H1 (cell line): Measurements from ENCODE around the gene BAHD1. TPM values are rescaled to one million over a fixed set of nuclear protein-coding genes. Genes with fewer than 3 reads are reported as not detected.

Source experiments
- BCL11A ChIP-seq, 2 experiments: IDR thresholded peaks; one replicate each; pipeline ENCODE4 v1.6.1; 2011; ENCODE audit warnings: low read depth in 2 of 2, low read length in 2 of 2, mild to moderate bottlenecking in 2 of 2
- CBX5 ChIP-seq: fragments of 300-800, 300-1000 bp; sonication (generic); IDR thresholded peaks from 2 replicates; pipeline ENCODE4 v1.7.1; 2016; ENCODE audit warnings: antibody characterized with exemption, low read length, low read depth
- CBX8 ChIP-seq: fragments of 300-800, 300-1000 bp; sonication (generic); IDR thresholded peaks from 2 replicates; pipeline ENCODE4 v1.7.1; 2016; ENCODE audit warnings: low read depth, low read length, borderline replicate concordance
- CTBP2 ChIP-seq: IDR thresholded peaks from 2 replicates; pipeline ENCODE4 v1.7.0; 2011; ENCODE audit warnings: borderline replicate concordance, mild to moderate bottlenecking, moderate library complexity, mixed read lengths, low read length; ENCODE audit not compliant: insufficient read depth, insufficient read length
- EGR1 ChIP-seq: IDR thresholded peaks from 2 replicates; pipeline ENCODE4 v1.6.1; 2011; ENCODE audit warnings: low read depth, low read length, borderline replicate concordance
- HDAC6 ChIP-seq: IDR thresholded peaks from one replicate; pipeline ENCODE4 v1.7.1; 2012; ENCODE audit warnings: low read depth, mild to moderate bottlenecking, inconsistent platforms, low read length, moderate library complexity
- JUND ChIP-seq: IDR thresholded peaks from 2 replicates; pipeline ENCODE4 v1.6.1; 2011; ENCODE audit warnings: mild to moderate bottlenecking, improper control_type of control experiment, low read length
- MAFK ChIP-seq: IDR thresholded peaks from 2 replicates; pipeline ENCODE4 v1.6.1; 2012; ENCODE audit warnings: low read depth, mild to moderate bottlenecking, improper control_type of control experiment, low read length
- NANOG ChIP-seq: IDR thresholded peaks from 2 replicates; pipeline ENCODE4 v1.6.1; 2011; ENCODE audit warnings: low read length, low read depth, mild to moderate bottlenecking, inconsistent platforms; ENCODE audit not compliant: insufficient read depth, poor library complexity, severe bottlenecking
- POLR2A ChIP-seq, 2 experiments: IDR thresholded peaks; 1 replicate in 1 of 2; 2 replicates in 1 of 2; pipeline ENCODE4 v1.6.1; 2011; ENCODE audit warnings: low read depth in 2 of 2, low read length in 2 of 2, mild to moderate bottlenecking in 2 of 2; ENCODE audit errors: control extremely low read depth in 1 of 2
- POU5F1 ChIP-seq: IDR thresholded peaks from 2 replicates; pipeline ENCODE4 v1.6.1; 2011; ENCODE audit warnings: low read depth, mild to moderate bottlenecking, low read length, moderate library complexity
- RFX5 ChIP-seq: IDR thresholded peaks from 2 replicates; pipeline ENCODE4 v1.6.1; 2011; ENCODE audit warnings: low read depth, low read length, improper control_type of control experiment, borderline replicate concordance
- SIN3A ChIP-seq, 2 experiments: IDR thresholded peaks in 1 of 2; conservative IDR thresholded peaks in 1 of 2; 2 replicates each; pipeline ENCODE4 v1.6.1; 2011 to 2012; ENCODE audit warnings: low read length in 2 of 2, improper control_type of control experiment in 1 of 2, low read depth in 1 of 2, mild to moderate bottlenecking in 1 of 2
- SP1 ChIP-seq: IDR thresholded peaks from 2 replicates; pipeline ENCODE4 v1.6.1; 2011; ENCODE audit warnings: low read depth, low read length
- SP2 ChIP-seq: IDR thresholded peaks from 2 replicates; pipeline ENCODE4 v1.6.1; 2012; ENCODE audit warnings: mild to moderate bottlenecking, low read length, inconsistent platforms
- TAF1 ChIP-seq: IDR thresholded peaks from 2 replicates; pipeline ENCODE4 v1.6.1; 2011; ENCODE audit warnings: mild to moderate bottlenecking, low read depth, low read length
- TAF7 ChIP-seq: optimal IDR thresholded peaks from 2 replicates; pipeline ENCODE3; 2011; ENCODE audit warnings: low read depth, mild to moderate bottlenecking, inconsistent platforms, low read length, moderate library complexity, borderline replicate concordance
- TCF12 ChIP-seq: IDR thresholded peaks from 2 replicates; pipeline ENCODE4 v1.6.1; 2011; ENCODE audit warnings: low read depth, mild to moderate bottlenecking, low read length
- TEAD4 ChIP-seq: IDR thresholded peaks from 2 replicates; pipeline ENCODE4 v1.6.1; 2012; ENCODE audit warnings: low read depth, low read length, inconsistent platforms, mixed read lengths
- polyA plus RNA-seq, 7 experiments: library from polyadenylated mRNA; depleted of rRNA in 3 of 7; stranded (reverse) in 5 of 7; unstranded in 2 of 7; fragments of >200 nt in 5 of 7; fragments of 200-250 nt in 2 of 7; gene quantifications; 1 replicate in 5 of 7; 2 replicates in 1 of 7; 4 replicates in 1 of 7; pipeline versions ENCODE4 v1.2.1 to v1.2.3, GENCODE V29; 2011 to 2013; ENCODE audit warnings: missing spikeins in 2 of 7, mixed read lengths in 2 of 7
- total RNA-seq: library from RNA; stranded (reverse); fragmentation: NEBNext Ultra II Directional; extraction: Animal tissue kit (Norgen Biotek cat#: 25700); gene quantifications from 2 replicates; pipeline ENCODE4 v1.2.1, GENCODE V29; 2021
- TF ChIP-seq, protein P1 (sequence below): IDR thresholded peaks from 2 replicates; pipeline ENCODE4 v1.6.1; 2011; ENCODE audit warnings: low read length, improper control_type of control experiment
- TF ChIP-seq, protein P2 (sequence below): IDR thresholded peaks from 2 replicates; pipeline ENCODE4 v1.6.1; 2012; ENCODE audit warnings: low read length, inconsistent platforms
- TF ChIP-seq, protein P3 (sequence below): IDR thresholded peaks from 2 replicates; pipeline ENCODE4 v1.6.1; 2012; ENCODE audit warnings: inconsistent platforms

Gene BAHD1
- total and polyA plus RNA-seq, 2 of the 8 experiments (the other 6 are each of a cell fraction or from before 2014, with no cell fraction given), result 15.0 to 38.9 TPM

DNA sequence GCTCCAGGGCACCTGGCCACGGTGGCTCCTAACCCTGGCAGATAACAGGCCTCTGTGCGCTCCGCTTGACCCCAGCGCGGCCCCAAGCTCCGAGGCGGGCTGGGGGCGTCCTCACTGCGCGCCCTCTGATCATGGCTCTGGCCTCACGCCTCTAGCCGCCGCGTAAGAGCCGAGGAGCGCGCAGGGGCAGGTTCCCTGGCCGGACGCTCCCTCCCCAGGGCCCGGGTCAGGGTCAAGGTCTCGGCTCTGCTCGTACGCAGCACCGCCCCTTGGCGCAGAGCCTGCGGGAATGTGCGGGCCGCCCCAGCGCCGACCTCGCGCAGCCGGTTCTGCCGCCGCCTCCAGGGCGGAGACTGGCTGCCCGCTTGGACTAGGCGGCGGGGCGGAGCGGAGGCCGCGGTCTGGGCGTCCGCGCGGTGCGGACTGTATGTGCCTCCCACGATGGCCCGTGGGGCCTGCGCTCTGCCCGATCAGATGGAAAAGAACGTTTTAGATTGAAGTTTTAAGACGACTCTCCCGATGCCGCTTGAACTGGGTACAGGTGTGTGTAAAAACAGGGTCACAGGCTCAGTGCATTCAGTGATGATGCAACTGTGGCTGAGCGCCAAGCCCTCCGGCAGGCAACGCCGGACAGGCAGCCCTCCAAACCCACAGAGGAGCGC lies 70.8 kb downstream of the BAHD1 start (continued):
- TF ChIP-seq TCF12 (no peak), TAF7 (peak; percentile 68), BCL11A (IDR thresholded peaks at IDR 0.05; ENCODE audit: low read depth in 2 of 2, low read length in 2 of 2) (no peak), NANOG (no peak), MAFK (no peak), TEAD4 (peak; percentile 66; the same call in 1 of the 2 replicates), CTBP2 (no peak), POLR2A (IDR thresholded peaks at IDR 0.05; ENCODE audit: control extremely low read depth in 1 of 2, low read depth in 2 of 2, low read length in 2 of 2) (peak; percentile 35 to 78), SP2 (no peak), RFX5 (no peak), POU5F1 (no peak), JUND (peak; percentile 38; the same call in 1 of the 2 replicates), CBX8 (no peak), CBX5 (no peak), TAF1 (peak; percentile 76; the same call in 1 of the 2 replicates), HDAC6 (no peak), EGR1 (no peak), SP1 (no peak), SIN3A (conservative IDR thresholded peaks at IDR 0.05 in 1 of 2, IDR thresholded peaks at IDR 0.05 in 1 of 2; ENCODE audit: low read depth in 1 of 2, low read length in 2 of 2) (0 out of 4 replicates have a peak, but pooled peaks of 1 of the 2 experiments have one; percentile 20)
- TF ChIP-seq, protein P1, sequence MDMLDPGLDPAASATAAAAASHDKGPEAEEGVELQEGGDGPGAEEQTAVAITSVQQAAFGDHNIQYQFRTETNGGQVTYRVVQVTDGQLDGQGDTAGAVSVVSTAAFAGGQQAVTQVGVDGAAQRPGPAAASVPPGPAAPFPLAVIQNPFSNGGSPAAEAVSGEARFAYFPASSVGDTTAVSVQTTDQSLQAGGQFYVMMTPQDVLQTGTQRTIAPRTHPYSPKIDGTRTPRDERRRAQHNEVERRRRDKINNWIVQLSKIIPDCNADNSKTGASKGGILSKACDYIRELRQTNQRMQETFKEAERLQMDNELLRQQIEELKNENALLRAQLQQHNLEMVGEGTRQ, result no peak
- TF ChIP-seq, protein P2, sequence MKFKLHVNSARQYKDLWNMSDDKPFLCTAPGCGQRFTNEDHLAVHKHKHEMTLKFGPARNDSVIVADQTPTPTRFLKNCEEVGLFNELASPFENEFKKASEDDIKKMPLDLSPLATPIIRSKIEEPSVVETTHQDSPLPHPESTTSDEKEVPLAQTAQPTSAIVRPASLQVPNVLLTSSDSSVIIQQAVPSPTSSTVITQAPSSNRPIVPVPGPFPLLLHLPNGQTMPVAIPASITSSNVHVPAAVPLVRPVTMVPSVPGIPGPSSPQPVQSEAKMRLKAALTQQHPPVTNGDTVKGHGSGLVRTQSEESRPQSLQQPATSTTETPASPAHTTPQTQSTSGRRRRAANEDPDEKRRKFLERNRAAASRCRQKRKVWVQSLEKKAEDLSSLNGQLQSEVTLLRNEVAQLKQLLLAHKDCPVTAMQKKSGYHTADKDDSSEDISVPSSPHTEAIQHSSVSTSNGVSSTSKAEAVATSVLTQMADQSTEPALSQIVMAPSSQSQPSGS, result no peak
- TF ChIP-seq, protein P3, sequence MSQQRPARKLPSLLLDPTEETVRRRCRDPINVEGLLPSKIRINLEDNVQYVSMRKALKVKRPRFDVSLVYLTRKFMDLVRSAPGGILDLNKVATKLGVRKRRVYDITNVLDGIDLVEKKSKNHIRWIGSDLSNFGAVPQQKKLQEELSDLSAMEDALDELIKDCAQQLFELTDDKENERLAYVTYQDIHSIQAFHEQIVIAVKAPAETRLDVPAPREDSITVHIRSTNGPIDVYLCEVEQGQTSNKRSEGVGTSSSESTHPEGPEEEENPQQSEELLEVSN, result no peak
